ENCODE measurements around the gene BLCAP. TPM values are rescaled to one million over a fixed set of nuclear protein-coding genes. Genes with fewer than 3 reads are reported as not detected.
A peak's percentile ranks its signal among the peaks of the same experiment; 100 is the strongest.

The BLCAP gene
- total RNA-seq, 2 donors from 2014 or later = 28.4 to 42.0 TPM

- DNase-seq (ENCODE audit: low spot score) (no peak), ATAC-seq (ENCODE audit: insufficient number of reproducible peaks, low FRiP score, low read depth) (no peak)
- peaks cover 15 to 29% of the 10 kb centered on the region in 2 donors for H3K4me1 ChIP-seq (ENCODE audit: control insufficient read depth in 1 of 2, low read depth in 2 of 2)
- H3K27me3 ChIP-seq (replicated peaks; ENCODE audit: insufficient read depth) = no peaks in the 10 kb centered on the region
- no peak overlapping the region for H3K4me3 ChIP-seq
- no peaks in the 10 kb centered on the region for H3K9me3 ChIP-seq
- no peaks in the 10 kb centered on the region for H3K36me3 ChIP-seq
- H3K27ac ChIP-seq = no peak overlapping the region
- TF ChIP-seq, protein P1, sequence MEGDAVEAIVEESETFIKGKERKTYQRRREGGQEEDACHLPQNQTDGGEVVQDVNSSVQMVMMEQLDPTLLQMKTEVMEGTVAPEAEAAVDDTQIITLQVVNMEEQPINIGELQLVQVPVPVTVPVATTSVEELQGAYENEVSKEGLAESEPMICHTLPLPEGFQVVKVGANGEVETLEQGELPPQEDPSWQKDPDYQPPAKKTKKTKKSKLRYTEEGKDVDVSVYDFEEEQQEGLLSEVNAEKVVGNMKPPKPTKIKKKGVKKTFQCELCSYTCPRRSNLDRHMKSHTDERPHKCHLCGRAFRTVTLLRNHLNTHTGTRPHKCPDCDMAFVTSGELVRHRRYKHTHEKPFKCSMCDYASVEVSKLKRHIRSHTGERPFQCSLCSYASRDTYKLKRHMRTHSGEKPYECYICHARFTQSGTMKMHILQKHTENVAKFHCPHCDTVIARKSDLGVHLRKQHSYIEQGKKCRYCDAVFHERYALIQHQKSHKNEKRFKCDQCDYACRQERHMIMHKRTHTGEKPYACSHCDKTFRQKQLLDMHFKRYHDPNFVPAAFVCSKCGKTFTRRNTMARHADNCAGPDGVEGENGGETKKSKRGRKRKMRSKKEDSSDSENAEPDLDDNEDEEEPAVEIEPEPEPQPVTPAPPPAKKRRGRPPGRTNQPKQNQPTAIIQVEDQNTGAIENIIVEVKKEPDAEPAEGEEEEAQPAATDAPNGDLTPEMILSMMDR (IDR thresholded peaks at IDR 0.05) = no peak
Measured at GRCh38 chr20:37529214-37529967, 1.7 kb upstream of the BLCAP start.

DNA sequence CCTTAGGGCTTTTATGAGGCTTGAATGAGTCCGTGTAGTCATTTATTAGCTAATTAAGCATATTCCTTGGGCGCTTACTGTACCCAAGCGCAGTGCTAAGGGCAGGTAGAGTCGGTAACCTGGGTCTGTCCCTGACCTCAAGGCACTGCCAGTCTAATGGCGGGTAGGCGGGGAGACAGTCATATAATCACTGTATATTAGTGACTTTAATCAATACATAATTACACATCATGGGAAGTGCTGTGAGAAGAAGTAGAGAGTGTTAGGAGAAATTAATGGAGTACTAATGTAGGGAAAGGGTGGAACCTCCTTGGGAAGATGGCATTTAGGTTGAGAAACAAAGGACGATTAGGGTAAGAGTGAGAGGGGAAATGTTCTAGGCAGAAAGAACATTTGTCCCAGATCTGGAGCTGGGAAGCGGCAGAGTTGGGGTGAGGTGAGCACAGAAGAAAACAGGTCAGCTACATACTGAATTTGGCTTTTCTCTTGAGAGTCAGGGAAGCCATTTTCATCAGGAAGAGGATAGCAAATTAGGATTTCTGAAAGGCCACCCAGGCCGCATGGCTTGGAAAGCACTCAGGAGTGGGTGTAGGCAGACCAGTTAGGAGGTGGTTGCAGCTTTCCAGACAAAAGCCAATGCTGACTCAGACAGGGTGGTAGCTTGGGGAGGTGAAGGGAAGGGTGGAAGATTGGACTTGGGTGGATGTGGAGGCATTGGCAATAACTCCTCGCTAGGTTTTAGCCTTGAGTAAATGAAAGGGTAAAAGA lies 954 bp upstream of the BLCAP start:
- TF ChIP-seq, protein P1 (IDR thresholded peaks at IDR 0.05) = no peak
- peak overlapping the region; percentile 100 for H3K4me3 ChIP-seq
- peaks cover 17 to 34% of the 10 kb centered on the region in 2 donors for H3K4me1 ChIP-seq (ENCODE audit: control insufficient read depth in 1 of 2, low read depth in 2 of 2)
- peak overlapping the region; percentile 87 to 98 for H3K27ac ChIP-seq
- no peaks in the 10 kb centered on the region for H3K9me3 ChIP-seq
- H3K27me3 ChIP-seq (replicated peaks; ENCODE audit: insufficient read depth) = no peaks in the 10 kb centered on the region
- H3K36me3 ChIP-seq = no peaks in the 10 kb centered on the region
- ATAC-seq (ENCODE audit: insufficient number of reproducible peaks, low FRiP score, low read depth) (no peak), DNase-seq (ENCODE audit: low spot score) (no peak)

- Histone ChIP-seq H3K36me3 (no peaks in the 10 kb centered on the region), H3K4me3 (peak overlapping the region; percentile 100), H3K4me1 (ENCODE audit: control insufficient read depth in 1 of 2, low read depth in 2 of 2) (peaks cover 17 to 34% of the 10 kb centered on the region in 2 donors), H3K9me3 (no peaks in the 10 kb centered on the region), H3K27me3 (replicated peaks; ENCODE audit: insufficient read depth) (no peaks in the 10 kb centered on the region), H3K27ac (peak overlapping the region; percentile 87 to 98)
- TF ChIP-seq, protein P1 (IDR thresholded peaks at IDR 0.05) = no peak
- DNase-seq (ENCODE audit: low spot score) = no peak
- ATAC-seq (ENCODE audit: insufficient number of reproducible peaks, low FRiP score, low read depth) = no peak
Measured at GRCh38 chr20:37526839-37527637, 638 bp downstream of the BLCAP start.

DNA sequence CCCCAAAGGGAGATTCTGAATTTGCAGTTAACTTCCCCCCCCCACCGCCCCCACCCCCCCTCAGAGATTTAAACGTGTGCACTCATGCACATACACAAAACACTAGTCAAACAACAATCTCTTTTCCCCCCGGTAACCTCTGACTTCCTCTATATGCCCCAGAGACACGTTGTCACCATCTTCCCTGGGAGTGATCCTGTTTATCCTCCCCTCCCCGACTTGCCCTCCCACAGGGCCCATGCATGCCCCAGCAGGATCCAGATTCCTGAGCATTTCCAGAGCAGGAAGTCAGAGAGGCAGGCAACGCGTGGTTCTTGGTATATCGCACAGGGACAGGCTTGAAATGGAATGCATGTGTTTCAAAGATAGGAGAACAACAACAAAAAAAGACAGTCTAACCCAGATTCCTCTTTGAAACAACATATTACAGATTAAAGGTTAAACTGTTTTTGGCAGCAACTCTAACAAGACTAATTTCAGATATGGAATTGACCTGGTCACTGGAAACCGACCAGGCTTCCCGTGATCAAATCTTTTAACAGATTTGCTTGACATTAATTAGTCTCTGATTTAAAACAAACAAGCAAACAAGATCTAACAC lies 1.3 kb downstream of the BLCAP start:
- no peaks in the 10 kb centered on the region for H3K36me3 ChIP-seq
- ATAC-seq (ENCODE audit: insufficient number of reproducible peaks, low FRiP score, low read depth) (no peak), DNase-seq (ENCODE audit: low spot score) (no peak)
- H3K27ac ChIP-seq = peak overlapping the region; percentile 87 to 98
- H3K27me3 ChIP-seq (replicated peaks; ENCODE audit: insufficient read depth) = no peaks in the 10 kb centered on the region
- TF ChIP-seq, protein P1 (IDR thresholded peaks at IDR 0.05) = no peak
- no peaks in the 10 kb centered on the region for H3K9me3 ChIP-seq
- peaks cover 22 to 34% of the 10 kb centered on the region in 2 donors for H3K4me1 ChIP-seq (ENCODE audit: control insufficient read depth in 1 of 2, low read depth in 2 of 2)
- H3K4me3 ChIP-seq = peak overlapping the region; percentile 100
